MM.1S (cell line): Measurements from ENCODE around the gene TMSB4X.

Experiments
- CTCF ChIP-seq: fragments of 300-600 bp; sonication (generic); IDR thresholded peaks from 2 replicates; pipeline ENCODE4 v1.5.1; 2016; ENCODE audit warnings: antibody characterized with exemption, low read length, mixed read lengths
- EZH2 ChIP-seq: fragments of 300-600 bp; sonication (generic); optimal IDR thresholded peaks from 2 replicates; pipeline ENCODE3; 2017; ENCODE audit warnings: low read depth, mild to moderate bottlenecking, antibody characterized with exemption, low read length, mixed read lengths

GRCh38 chrX:12970691-12971202 lies 4.2 kb upstream of the TMSB4X start:
- TF ChIP-seq CTCF (no peak), EZH2 (no peak)
